Right ventricle myocardium superior (tissue), 1 donor: ENCODE results near the gene C10orf143. TPM values are rescaled to one million over a fixed set of nuclear protein-coding genes. Genes with fewer than 3 reads are reported as not detected.
"Not testable (repeated sequence)": the region's sequence is repeated elsewhere in the genome, so short reads cannot be mapped to it uniquely, and the experiment has no call there.

Experiments
- ATAC-seq: fragments of 200-7000 bp; cut with Tn5 transposase; one replicate; pipeline ENCODE4 v1.9.1; 2020; ENCODE audit warnings: mild to moderate bottlenecking; ENCODE audit not compliant: poor library complexity
- DNase-seq: peaks from one replicate; pipeline ENCODE4 v3.0.0-alpha.2; 2020
- intact Hi-C: fragments of 100-400 bp; cut with DNase I; formaldehyde crosslinking; loops from one replicate; pipeline ENCODE4 v1.11.2; 2022
- total RNA-seq: library from RNA; stranded (reverse); fragmentation: NEBNext Ultra II Directional; extraction: Animal tissue kit (Norgen Biotek cat#: 25700); gene quantifications from one replicate; pipeline ENCODE4 v1.2.1, GENCODE V29; 2021
- donor health status: DM: no; HTN: yes; CAD: no; lungs with severe emphysema.

Gene C10orf143
- total RNA-seq, 1 donor from 2014 or later = 2.2 TPM

DNA sequence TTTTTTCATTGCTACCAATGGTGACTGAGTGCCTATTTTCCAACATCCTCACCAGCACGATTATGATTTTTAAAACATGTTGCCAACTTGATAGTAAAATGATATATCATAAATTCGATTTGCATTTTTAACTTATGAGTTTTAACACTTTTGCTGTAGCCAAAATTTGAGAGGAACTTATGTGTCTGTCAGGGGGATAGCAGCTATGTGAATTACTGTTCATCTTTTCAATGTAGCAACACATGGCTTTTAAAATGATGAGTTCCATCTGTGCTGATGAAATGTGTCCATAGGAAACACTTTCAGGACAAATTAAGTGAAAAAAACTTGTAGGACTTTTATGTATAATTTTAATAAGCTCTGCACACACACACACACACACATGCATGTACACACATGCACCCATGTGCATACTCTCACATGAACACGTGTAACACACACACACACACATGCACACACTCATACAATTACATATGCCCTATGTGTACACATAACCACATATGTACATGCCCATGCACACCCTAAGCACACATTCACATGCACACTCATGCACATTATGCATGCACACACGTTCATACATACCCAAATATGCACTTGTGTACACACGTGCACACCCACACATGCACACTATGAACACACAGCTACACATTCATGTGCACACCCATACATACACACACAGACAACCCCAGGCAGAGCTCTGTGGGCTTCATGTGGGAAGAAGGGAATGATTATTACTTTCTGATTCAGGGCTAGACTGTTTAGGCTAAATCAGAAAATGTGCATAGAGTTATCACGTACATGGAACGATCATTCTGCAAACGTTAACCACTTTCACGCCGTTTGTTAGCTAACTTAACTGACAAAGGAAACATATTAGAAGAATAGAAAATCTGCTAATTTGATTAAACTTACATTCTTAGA lies 68.9 kb downstream of the C10orf143 start:
- intact Hi-C loops = no loop called here

DNA sequence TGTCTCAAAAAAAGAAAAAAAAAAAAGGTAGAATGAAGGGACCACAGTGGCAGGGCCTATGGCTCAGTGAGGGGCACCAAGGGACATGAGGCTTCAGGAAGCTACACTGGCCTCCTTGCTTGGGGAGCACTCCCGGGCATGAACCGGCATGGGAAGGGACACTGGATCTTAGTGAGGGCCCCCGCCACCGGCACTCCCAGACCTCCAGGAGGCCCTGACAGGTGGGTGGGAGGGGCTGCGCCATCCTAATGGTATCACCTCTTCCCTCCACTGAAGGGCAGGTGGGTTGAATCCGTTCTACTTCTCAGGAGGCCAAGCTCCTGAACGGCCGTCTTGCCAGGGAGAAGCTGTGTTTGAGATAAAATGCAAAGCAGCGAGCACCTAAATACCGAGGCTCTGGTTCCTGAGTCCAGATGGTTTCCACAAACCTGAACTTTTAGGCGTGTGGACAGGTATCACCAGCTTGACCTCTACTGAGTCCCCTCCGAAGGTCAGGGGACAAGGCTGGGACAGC lies 69.8 kb downstream of the C10orf143 start:
- intact Hi-C loops = no loop called here
- no peak for DNase-seq
- no peak for ATAC-seq

More for the DNA sequence above, 68.9 kb downstream of the C10orf143 start:
- DNase-seq = no peak
- ATAC-seq = no peak

DNA sequence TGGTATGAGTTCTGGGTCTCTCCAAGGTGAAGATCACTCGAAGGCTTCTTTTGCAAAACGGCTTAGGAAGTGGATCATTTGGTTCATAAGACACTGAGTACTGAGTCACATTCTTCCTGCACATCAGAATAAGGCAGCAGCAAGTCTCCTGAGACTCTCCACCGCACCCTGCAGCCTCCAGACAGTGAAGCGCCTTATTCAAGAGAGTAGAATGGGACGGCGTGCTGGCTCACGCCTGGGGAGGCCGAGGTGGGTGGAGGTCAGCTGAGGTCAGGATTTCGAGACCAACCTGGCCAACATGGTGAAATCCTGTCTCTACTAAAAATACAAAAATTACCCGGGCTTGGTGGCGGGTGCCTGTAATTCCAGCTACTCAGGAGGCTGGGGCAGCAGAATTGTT lies 70.3 kb downstream of the C10orf143 start:
- DNase-seq = no peak
- no peak for ATAC-seq
- intact Hi-C loops = no loop called here

DNA sequence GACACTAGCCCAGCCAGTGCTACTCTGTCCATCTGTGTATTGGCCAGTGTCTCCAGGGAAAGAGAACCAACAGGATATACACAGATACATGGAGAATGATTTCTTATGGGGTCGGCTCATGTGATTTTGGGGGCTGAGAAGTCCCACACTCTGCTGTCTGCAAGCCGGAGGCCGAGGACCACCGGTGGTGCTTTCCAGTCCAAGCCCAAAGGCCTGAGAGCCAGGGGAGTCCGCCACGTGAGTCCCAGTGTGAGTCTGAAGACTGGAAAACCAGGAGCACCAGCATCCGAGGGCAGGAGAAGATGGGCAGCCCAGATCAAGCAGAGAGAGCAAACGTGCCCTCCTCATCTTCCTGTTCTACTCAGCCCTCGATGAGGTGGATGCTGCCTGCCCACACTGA lies 71.5 kb downstream of the C10orf143 start:
- ATAC-seq = no peak
- no peak for DNase-seq

DNA sequence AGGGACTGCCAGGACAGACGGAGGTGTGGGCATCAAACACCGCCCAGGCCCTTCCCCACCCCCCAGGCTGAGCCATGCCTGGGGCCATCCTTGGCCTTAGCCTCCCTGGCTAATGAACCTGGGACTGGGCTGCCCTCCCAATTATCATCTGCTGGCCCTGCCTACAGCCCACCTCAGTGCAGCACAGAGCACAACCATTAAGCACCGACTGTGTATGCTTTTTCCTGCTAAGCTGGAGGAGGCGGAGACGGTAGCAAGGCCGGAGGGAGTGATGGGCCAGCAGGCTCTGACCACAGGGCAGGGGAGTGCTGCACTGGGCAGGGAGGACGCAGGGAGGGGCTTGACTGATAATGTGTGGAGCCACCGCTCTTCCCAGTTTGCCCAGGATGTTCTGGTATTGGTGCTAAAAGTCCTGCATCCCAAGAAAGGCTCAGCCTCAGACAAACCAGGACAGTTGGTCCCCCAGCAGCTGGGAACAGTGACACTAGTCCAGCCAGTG lies 72.0 kb downstream of the C10orf143 start:
- DNase-seq = no peak
- intact Hi-C loops = no loop called here
- no peak for ATAC-seq

More for the DNA sequence above, 71.5 kb downstream of the C10orf143 start:
- intact Hi-C loops = no loop called here

DNA sequence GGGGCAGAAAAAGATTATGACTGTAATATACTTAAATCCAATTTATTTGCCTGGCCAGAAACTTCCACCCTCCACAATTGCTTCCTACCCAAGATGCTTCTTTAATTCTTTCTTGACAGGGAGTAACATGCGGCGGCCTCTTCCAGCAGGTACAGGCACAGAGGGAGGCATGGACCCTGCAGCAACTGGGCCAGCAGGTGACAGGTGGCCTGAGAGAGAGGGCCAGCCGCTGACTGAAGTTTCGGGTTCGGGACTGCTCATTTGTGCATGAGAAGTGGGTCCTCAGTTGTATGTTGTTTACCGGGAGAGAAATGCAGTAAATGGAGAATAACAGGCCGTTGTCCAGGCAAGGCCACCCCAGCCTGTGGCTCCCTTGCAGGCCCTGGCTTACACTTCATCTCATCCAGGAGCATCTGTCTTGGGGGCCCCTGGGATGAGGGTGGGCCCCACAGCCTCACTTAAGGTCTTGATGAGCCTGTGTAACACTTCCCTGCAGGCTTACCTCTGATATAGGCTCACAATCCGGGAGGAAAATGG lies 72.5 kb downstream of the C10orf143 start:
- intact Hi-C loops = no loop called here
- DNase-seq (no peak), ATAC-seq (no peak)

DNA sequence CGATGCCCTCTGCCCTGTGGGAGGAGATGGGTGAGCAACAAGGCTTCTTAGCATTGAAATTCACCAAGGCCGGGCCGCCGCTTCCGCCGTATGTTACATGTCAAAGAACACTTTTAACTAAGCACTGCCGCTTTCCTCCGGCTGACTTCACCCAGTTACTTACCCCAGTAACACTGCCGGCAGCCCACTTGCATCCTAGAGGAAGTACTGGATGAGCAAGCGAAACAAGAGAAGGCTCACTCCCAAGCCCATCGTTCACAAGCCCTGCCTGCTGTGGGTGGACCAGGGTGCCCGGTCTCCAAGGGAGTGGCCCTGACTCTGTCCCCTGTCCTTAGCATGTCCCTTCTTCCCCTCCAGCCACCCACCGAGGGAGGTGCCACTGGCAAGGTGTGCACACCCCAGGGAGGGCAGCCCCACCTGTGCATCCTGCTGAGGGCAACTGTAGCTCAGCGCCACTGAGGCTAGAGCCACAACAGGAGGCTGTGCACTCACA lies 73.4 kb downstream of the C10orf143 start:
- ATAC-seq = no peak
- intact Hi-C loops = no loop called here
- no peak for DNase-seq

DNA sequence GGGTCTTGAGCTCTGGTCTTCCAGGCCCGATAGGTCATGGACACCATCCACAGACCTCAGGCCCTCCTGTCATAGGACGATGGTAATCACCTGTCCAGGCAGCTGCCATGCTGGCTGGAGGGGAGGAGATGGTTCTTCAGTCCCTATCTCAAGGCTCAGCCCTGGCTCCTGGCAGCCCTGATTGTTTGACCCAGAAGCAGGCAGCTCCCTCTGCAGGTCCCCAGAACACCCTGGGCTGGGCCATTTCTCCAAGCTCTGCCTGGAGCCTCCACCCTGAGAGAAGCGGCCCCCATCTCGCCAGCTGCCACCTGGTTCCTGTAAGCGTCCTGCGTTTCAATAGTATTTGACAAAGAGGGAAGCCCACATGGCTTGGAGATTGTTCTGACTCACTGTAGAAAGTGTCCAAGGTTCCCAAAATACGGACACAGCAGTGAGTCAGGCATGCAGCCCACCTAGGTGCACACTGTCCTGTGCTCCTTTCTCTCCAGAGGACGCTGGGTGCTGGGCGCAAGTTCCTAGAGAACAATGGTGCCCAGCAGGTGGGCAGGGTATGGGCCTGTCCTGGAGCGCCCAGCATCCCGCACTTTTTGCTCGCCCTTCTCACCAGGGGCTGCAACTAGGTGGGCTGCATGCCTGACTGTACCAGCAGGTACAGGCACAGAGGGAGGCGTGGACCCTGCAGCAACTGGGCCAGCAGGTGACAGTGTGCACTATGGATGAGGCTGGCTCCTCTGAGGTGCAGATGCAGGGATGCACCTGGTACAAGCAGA lies 74.1 kb downstream of the C10orf143 start:
- no peak for ATAC-seq
- DNase-seq = no peak
- intact Hi-C loops = no loop called here

DNA sequence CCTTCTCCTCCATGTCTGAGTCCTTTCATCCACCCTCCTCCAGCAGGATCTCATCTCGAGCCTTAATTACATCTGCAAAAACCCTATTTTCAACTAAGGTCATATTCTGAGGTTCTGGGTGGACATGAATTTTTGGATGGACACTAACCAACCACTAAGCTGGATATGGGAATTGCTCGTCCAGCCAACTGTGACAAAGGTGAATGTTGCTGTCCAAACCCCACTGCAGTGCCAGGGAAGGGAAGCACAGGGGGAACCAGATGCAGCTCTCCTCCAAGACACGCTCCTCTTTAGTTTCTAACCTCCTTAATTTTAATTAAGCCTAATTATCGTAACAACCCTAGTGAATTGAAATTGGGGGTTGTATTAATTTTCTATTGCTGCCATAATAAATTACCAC lies 81.4 kb downstream of the C10orf143 start:
- intact Hi-C loops = no loop called here
- DNase-seq = no peak
- ATAC-seq = no peak

DNA sequence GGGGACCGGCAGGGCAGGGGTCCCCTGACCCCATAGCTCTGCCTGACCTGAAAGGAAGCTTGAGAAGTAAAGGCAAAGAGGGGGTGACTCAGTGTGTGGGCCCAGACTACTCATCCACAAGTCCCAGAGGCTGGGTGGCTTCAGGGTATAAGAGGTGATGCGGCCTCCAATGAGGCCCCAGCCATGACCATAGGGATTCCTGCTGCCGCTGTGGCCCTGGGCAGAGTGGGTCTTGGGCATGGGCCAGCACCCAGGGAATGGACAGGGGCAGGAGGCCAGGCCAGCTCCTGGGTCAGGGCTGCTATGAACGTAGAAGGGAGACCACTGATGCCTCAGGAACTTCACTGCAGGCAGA lies 82.2 kb downstream of the C10orf143 start:
- intact Hi-C loops = no loop called here
- DNase-seq (no peak), ATAC-seq (no peak)

DNA sequence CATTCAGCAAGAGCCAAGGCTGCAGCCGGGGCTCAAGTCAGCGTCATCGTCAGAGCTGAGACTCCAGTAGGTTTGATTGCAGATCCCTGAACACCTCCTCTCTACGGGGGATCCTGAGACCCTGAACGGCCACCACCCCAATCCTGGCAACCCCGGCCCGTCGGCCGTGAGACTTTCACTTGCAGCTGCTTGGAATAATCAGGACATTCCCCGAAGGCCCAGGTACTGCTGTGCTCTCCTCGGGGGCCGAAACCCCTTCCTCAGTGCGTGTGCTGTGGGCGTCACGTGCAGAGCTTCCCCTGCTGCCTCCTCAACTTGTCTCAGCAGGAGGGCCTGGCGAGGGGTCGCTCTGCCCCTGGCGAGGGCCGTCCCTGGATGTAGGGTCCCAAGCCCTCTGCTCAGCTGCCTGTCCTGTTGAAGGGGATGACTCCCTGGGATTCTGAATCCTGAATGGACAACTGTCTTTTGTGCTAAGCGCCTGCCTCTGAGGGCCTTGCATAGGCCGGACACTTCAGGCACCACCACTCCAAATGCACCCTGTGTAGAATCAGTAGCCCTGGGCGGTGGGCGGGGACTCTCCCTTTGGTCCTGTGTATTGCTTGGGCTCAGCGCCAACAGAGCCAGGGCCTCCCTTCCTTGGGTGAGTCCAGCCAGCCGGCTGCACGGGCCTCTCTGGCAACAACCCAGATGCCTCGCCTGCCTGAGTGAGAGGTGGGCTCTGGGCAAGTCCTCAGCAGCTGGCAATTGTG lies 82.7 kb downstream of the C10orf143 start:
- ATAC-seq = no peak
- no peak for DNase-seq
- intact Hi-C loops = no loop called here

DNA sequence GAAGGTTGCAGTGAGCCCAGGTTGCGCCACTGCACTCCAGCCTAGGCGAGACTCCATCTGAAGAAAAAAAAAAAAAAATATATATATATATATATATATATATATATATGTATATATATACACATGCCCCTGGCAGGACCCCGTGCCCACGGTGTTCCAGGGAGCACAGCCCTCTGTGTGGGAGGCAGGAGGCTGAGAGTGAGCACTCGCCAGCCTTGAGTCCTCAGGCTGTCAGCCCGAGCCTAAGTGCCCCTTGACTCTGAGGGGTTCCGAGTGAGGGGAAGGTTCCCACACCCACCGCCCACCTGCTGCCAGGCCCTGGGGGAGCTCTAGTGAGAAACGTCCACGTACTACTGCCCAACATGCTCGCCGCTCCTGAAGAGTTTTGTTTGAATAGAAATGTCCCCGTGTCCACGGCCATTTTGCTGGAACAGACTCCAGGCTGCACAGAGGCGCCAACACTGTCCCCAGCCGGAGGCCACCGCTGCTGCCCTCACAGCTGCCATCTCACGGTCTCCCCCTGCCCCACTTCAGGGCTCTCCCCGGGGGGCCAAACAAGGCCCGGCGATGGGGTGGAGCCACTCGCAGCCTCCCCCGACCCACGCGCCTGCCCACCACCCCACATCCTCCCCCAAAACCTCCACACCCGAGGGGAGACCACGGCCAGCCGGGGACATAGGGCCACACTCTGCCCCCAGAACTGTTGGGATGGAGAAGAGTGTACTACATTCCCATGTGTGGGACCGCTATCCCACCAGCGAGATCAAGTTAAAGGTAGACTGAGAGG lies 83.8 kb downstream of the C10orf143 start:
- no peak for ATAC-seq
- intact Hi-C loops = no loop called here
- no peak for DNase-seq

DNA sequence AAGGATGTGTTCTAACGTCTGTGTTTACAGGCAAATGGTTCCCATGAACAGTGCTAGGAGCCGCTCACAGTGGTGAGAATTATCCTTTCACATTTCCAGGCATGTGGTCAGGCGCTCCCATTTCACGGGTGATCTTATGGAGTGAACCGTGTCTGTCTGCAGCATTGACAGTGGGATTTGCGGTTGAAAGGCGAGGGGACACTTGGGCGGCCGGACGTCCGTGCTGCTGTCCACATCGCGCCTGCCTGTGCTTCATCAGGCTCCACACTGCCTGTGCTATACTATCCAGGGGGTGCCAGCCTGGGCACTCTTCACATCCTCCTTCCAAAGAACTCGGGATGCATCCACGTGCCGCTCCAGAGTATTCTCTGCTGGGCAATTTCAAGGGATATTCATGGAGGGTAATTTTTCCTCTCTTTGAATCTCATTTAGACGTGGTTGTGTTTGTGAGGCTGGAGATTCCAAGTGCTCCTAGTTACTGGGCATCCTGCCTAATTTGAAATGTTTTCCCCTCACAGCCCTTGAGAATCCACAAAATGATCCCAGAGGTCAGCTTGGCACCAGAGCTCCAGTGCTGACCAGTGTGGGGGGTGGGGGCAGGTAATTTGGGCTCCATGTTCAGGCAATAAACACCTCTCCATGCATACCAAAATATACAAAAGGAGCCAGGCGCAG lies 84.7 kb downstream of the C10orf143 start:
- ATAC-seq (no peak), DNase-seq (no peak)
- intact Hi-C loops = no loop called here

DNA sequence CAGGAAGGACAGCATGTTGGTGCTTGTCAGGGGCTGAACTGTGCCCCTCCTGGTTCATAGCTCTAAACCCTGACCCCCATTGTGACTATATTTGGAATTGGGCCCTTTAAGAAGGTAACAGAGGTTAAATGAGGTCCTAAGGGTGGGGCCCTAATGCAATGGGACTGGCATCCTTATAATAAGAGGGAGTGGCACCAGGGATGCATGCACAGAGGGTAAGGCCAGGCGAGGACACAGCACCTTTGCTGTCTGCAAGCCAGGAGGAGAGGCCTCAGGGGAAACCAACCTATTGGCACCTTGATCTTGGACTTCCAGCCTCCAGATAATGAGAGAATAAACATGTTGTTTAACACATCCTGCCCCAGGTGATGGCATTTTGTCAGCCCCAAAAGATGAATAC lies 85.3 kb downstream of the C10orf143 start:
- DNase-seq (no peak), ATAC-seq (no peak)
- intact Hi-C loops = no loop called here

DNA sequence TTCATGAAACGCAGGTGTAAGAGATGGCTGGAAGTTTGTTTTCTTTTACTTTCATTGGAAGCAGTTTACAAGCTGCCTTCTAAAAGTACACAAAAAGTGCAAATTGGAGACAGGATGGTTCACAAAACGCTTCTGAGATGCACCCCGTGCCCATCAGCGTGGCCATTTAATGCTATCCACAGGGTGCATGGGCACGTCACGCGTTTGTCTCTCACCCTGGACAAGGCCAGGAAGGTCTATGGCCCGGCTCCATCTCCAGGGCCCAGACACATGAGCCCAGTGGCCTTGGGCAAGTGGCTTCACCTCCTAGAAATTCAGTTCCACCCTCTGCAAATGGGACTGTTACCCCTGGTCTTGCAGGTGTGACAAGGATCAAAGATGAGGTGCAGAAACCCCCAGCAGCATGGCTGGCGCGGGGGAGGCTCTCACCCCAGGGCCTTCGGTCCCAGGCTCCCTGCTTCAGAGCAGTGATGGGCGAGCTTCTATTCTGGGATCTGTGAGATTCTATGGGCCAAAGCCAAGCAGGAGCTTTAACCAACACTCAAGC lies 85.8 kb downstream of the C10orf143 start:
- intact Hi-C loops = no loop called here
- no peak for DNase-seq
- ATAC-seq = no peak

DNA sequence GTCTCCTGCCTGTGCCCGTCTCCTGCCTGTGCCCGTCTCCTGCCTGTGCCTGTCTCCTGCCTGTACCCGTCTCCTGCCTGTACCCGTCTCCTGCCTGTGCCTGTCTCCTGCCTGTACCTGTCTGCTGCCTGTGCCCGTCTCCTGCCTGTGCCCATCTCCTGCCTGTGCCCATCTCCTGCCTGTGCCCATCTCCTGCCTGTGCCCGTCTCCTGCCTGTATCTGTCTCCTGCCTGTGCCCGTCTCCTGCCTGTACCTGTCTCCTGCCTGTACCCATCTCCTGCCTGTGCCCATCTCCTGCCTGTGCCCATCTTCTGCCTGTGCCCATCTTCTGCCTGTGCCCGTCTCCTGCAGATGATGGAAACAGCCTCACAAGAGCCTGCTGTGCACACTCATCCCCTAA lies 86.3 kb downstream of the C10orf143 start:
- ATAC-seq, intact Hi-C loops: not testable (repeated sequence)

More for the DNA sequence above, 86.3 kb downstream of the C10orf143 start:
- not testable (repeated sequence) for DNase-seq
